H1 (cell line): ENCODE measurements around the gene HLA-A. TPM values are rescaled to one million over a fixed set of nuclear protein-coding genes. Genes with fewer than 3 reads are reported as not detected.

ENCODE experiments used
- polyA plus RNA-seq, 7 experiments: library from polyadenylated mRNA; depleted of rRNA in 3 of 7; stranded (reverse) in 5 of 7; unstranded in 2 of 7; fragments of >200 nt in 5 of 7; fragments of 200-250 nt in 2 of 7; gene quantifications; 1 replicate in 5 of 7; 2 replicates in 1 of 7; 4 replicates in 1 of 7; pipeline versions ENCODE4 v1.2.1 to v1.2.3, GENCODE V29; 2011 to 2013; ENCODE audit warnings: missing spikeins in 2 of 7, mixed read lengths in 2 of 7
- total RNA-seq: library from RNA; stranded (reverse); fragmentation: NEBNext Ultra II Directional; extraction: Animal tissue kit (Norgen Biotek cat#: 25700); gene quantifications from 2 replicates; pipeline ENCODE4 v1.2.1, GENCODE V29; 2021
- TF ChIP-seq, protein P1 (sequence below): IDR thresholded peaks from 2 replicates; pipeline ENCODE4 v1.6.1; 2011; ENCODE audit warnings: low read length, improper control_type of control experiment

Gene HLA-A
- total and polyA plus RNA-seq, 2 of the 8 experiments (the other 6 are each of a cell fraction or from before 2014, with no cell fraction given): 221 to 474 TPM

GRCh38 chr6:29938746-29939508 lies 3.4 kb upstream of the HLA-A start (continued):
- TF ChIP-seq, protein P1, sequence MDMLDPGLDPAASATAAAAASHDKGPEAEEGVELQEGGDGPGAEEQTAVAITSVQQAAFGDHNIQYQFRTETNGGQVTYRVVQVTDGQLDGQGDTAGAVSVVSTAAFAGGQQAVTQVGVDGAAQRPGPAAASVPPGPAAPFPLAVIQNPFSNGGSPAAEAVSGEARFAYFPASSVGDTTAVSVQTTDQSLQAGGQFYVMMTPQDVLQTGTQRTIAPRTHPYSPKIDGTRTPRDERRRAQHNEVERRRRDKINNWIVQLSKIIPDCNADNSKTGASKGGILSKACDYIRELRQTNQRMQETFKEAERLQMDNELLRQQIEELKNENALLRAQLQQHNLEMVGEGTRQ: no peak
